ENCODE data around the gene EPHB1.

EPHB1 gene

GRCh38 chr3:134850761-134851160 is 55.7 kb downstream of the EPHB1 start:
- no peak for DNase-seq (ENCODE audit: low read depth)

- no peak for DNase-seq (ENCODE audit: low read depth)
Observed at GRCh38 chr3:134852132-134852531, 57.1 kb downstream of the EPHB1 start.

- no peak for DNase-seq (ENCODE audit: low read depth)
Observed at GRCh38 chr3:134852893-134853351, 57.9 kb downstream of the EPHB1 start.

- DNase-seq (ENCODE audit: low read depth), result no peak
Observed at GRCh38 chr3:134854254-134854653, 59.2 kb downstream of the EPHB1 start.

- DNase-seq (ENCODE audit: low read depth), result no peak
Observed at GRCh38 chr3:134857356-134857755, 62.3 kb downstream of the EPHB1 start.

- DNase-seq (ENCODE audit: low read depth), result no peak
Observed at GRCh38 chr3:134857776-134858362, 62.8 kb downstream of the EPHB1 start.

- DNase-seq (ENCODE audit: low read depth), result no peak
Observed at GRCh38 chr3:134858441-134859035, 63.5 kb downstream of the EPHB1 start.

GRCh38 chr3:134859341-134859740 is 64.3 kb downstream of the EPHB1 start:
- DNase-seq (ENCODE audit: low read depth), result no peak

GRCh38 chr3:134860141-134860540 is 65.1 kb downstream of the EPHB1 start:
- no peak for DNase-seq (ENCODE audit: low read depth)

GRCh38 chr3:134863915-134864314 is 68.9 kb downstream of the EPHB1 start:
- no peak for DNase-seq (ENCODE audit: low read depth)

GRCh38 chr3:134864636-134865035 is 69.6 kb downstream of the EPHB1 start:
- DNase-seq (ENCODE audit: low read depth), result no peak

GRCh38 chr3:134867277-134867676 is 72.2 kb downstream of the EPHB1 start:
- no peak for DNase-seq (ENCODE audit: low read depth)

- DNase-seq (ENCODE audit: low read depth), result no peak
Observed at GRCh38 chr3:134869153-134869726, 74.2 kb downstream of the EPHB1 start.

GRCh38 chr3:134871818-134872217 is 76.8 kb downstream of the EPHB1 start:
- DNase-seq (ENCODE audit: low read depth), result no peak

- no peak for DNase-seq (ENCODE audit: low read depth)
Observed at GRCh38 chr3:134872440-134873388, 77.7 kb downstream of the EPHB1 start.

GRCh38 chr3:134873789-134874188 is 78.7 kb downstream of the EPHB1 start:
- DNase-seq (ENCODE audit: low read depth), result no peak

GRCh38 chr3:134874737-134875413 is 79.8 kb downstream of the EPHB1 start:
- DNase-seq (ENCODE audit: low read depth), result no peak

- DNase-seq (ENCODE audit: low read depth), result no peak
Observed at GRCh38 chr3:134876836-134877235, 81.8 kb downstream of the EPHB1 start.

- DNase-seq (ENCODE audit: low read depth), result no peak
Observed at GRCh38 chr3:134877788-134878187, 82.7 kb downstream of the EPHB1 start.

GRCh38 chr3:134879990-134880389 is 84.9 kb downstream of the EPHB1 start:
- no peak for DNase-seq (ENCODE audit: low read depth)

- no peak for DNase-seq (ENCODE audit: low read depth)
Observed at GRCh38 chr3:134880431-134880830, 85.4 kb downstream of the EPHB1 start.

- no peak for DNase-seq (ENCODE audit: low read depth)
Observed at GRCh38 chr3:134881305-134881704, 86.2 kb downstream of the EPHB1 start.

All from GM04503 (cell line).